HEK293T (cell line): ENCODE measurements around the gene CCPG1.

ENCODE experiments used
- ARNT ChIP-seq: fragments of 450-650 bp; IDR thresholded peaks from 2 replicates; pipeline ENCODE4 v1.6.1; 2017; ENCODE audit warnings: mild to moderate bottlenecking
- BHLHE40 ChIP-seq: fragments of 450-650 bp; IDR thresholded peaks from 2 replicates; pipeline ENCODE4 v1.6.1; 2016; ENCODE audit warnings: mild to moderate bottlenecking, moderate library complexity, borderline replicate concordance
- CTBP1 ChIP-seq: fragments of 450-650 bp; IDR thresholded peaks from 2 replicates; pipeline ENCODE4 v1.6.1; 2016; ENCODE audit warnings: borderline replicate concordance
- ELF4 ChIP-seq: fragments of 450-650 bp; IDR thresholded peaks from 2 replicates; pipeline ENCODE4 v1.6.1; 2017; ENCODE audit warnings: antibody characterized with exemption
- FOXA1 ChIP-seq: fragments of 450-650 bp; IDR thresholded peaks from 2 replicates; pipeline ENCODE4 v1.6.1; 2016; ENCODE audit warnings: mild to moderate bottlenecking
- FOXK2 ChIP-seq: fragments of 450-650 bp; IDR thresholded peaks from 2 replicates; pipeline ENCODE4 v1.6.1; 2016; ENCODE audit warnings: mild to moderate bottlenecking
- FOXM1 ChIP-seq: fragments of 450-650 bp; IDR thresholded peaks from 2 replicates; pipeline ENCODE4 v1.6.1; 2017; ENCODE audit warnings: mild to moderate bottlenecking, borderline replicate concordance
- HDGF ChIP-seq: fragments of 450-650 bp; IDR thresholded peaks from 2 replicates; pipeline ENCODE4 v1.6.1; 2017; ENCODE audit warnings: antibody characterized with exemption, borderline replicate concordance
- L3MBTL2 ChIP-seq: fragments of 450-650 bp; conservative IDR thresholded peaks from 2 replicates; pipeline ENCODE4 v1.6.1; 2016; ENCODE audit warnings: mild to moderate bottlenecking
- LEF1 ChIP-seq: fragments of 450-650 bp; IDR thresholded peaks from 2 replicates; pipeline ENCODE4 v1.6.1; 2017; ENCODE audit warnings: mild to moderate bottlenecking, borderline replicate concordance
- NFRKB ChIP-seq: fragments of 450-650 bp; IDR thresholded peaks from 2 replicates; pipeline ENCODE4 v1.6.1; 2016; ENCODE audit warnings: mild to moderate bottlenecking, moderate library complexity
- SP1 ChIP-seq: fragments of 450-650 bp; IDR thresholded peaks from 2 replicates; pipeline ENCODE4 v1.6.1; 2017
- SUZ12 ChIP-seq: fragments of 450-650 bp; IDR thresholded peaks from 2 replicates; pipeline ENCODE4 v1.6.1; 2016; ENCODE audit warnings: mild to moderate bottlenecking
- TARDBP ChIP-seq: fragments of 450-650 bp; IDR thresholded peaks from 2 replicates; pipeline ENCODE4 v1.6.1; 2016

GRCh38 chr15:55361048-55361447 lies 47.1 kb downstream of the CCPG1 start:
- no peak for TF ChIP-seq FOXA1
- no peak for TF ChIP-seq ARNT
- TF ChIP-seq SP1, result no peak
- no peak for TF ChIP-seq TARDBP
- no peak for TF ChIP-seq BHLHE40
- no peak for TF ChIP-seq NFRKB
- no peak for TF ChIP-seq CTBP1
- TF ChIP-seq FOXK2, result no peak
- no peak for TF ChIP-seq LEF1
- TF ChIP-seq SUZ12, result no peak
- no peak for TF ChIP-seq L3MBTL2
- TF ChIP-seq ELF4, result no peak
- no peak for TF ChIP-seq HDGF
- TF ChIP-seq FOXM1, result no peak
